Stimulated activated CD8-positive, alpha-beta memory T cell treated with anti-CD3 and anti-CD28 coated beads, Interleukin-12 subunit alpha, Interleukin-12 subunit beta, amount 100 ng/mL, for 24 hours (primary cell): Measurements from ENCODE around the gene FCRL3.

Source experiments
- DNase-seq: peaks from one replicate; pipeline ENCODE4 v3.0.0-alpha.2; 2020; ENCODE audit errors: extremely low read depth

The FCRL3 gene

GRCh38 chr1:157682710-157683437 lies 17.7 kb downstream of the FCRL3 start:
- DNase-seq = no peak

GRCh38 chr1:157678721-157679120 lies 21.8 kb downstream of the FCRL3 start:
- no peak for DNase-seq

GRCh38 chr1:157673008-157673407 lies 27.6 kb downstream of the FCRL3 start:
- no peak for DNase-seq

GRCh38 chr1:157671895-157672294 lies 28.7 kb downstream of the FCRL3 start:
- no peak for DNase-seq

- no peak for DNase-seq
These were observed 40.9 kb downstream of the FCRL3 start for GRCh38 chr1:157659576-157660247.

GRCh38 chr1:157658571-157658970 lies 42.0 kb downstream of the FCRL3 start:
- DNase-seq = no peak

- DNase-seq = no peak
These were observed 47.1 kb downstream of the FCRL3 start for GRCh38 chr1:157653494-157653873.

- no peak for DNase-seq
These were observed 47.6 kb downstream of the FCRL3 start for GRCh38 chr1:157652859-157653493.

GRCh38 chr1:157648317-157648716 lies 52.3 kb downstream of the FCRL3 start:
- DNase-seq = no peak

- no peak for DNase-seq
These were observed 54.4 kb downstream of the FCRL3 start for GRCh38 chr1:157646144-157646543.

GRCh38 chr1:157641177-157641576 lies 59.4 kb downstream of the FCRL3 start:
- no peak for DNase-seq

- no peak for DNase-seq
These were observed 60.8 kb downstream of the FCRL3 start for GRCh38 chr1:157639800-157640199.

- DNase-seq = no peak
These were observed 71.8 kb downstream of the FCRL3 start for GRCh38 chr1:157628773-157629172.
